ENCODE data around the gene CENPV. TPM values are rescaled to one million over a fixed set of nuclear protein-coding genes. Genes with fewer than 3 reads are reported as not detected.
"Not testable (repeated sequence)": the region's sequence is repeated elsewhere in the genome, so short reads cannot be mapped to it uniquely, and the experiment has no call there.

The CENPV gene
- total RNA-seq, 2 experiments from 2014 or later = 18.6 to 19.7 TPM

DNA sequence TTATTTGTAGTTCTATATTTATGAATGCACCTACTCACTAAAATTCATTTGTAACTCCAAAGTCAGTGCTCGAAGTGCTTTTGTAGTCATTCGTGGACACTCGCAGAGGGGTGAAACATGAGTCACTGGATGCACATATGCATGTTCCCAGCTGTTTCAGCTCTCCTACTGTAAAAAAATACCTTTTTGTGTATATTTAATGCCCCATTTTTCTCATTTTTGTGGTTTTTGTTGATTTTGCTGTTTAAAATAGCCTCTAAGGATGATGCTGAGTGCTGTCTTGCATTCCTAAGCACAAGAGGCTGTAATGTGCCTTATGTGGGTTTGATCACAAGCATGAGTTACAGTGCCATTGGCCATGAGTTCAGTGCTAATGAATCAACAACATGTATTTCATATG lies 30.6 kb downstream of the CENPV start:
- H3K4me1 Mint-ChIP-seq = no peaks in the 10 kb centered on the region
- no peak for DNase-seq
- POLR2A ChIA-PET = no interaction called here
- H3K4me3 Mint-ChIP-seq = no peak overlapping the region
- H3K27ac Mint-ChIP-seq = no peak overlapping the region
- no peaks in the 10 kb centered on the region for H3K9me3 Mint-ChIP-seq
- H3K36me3 Mint-ChIP-seq = peaks cover 4% of the 10 kb centered on the region
- H3K27me3 Mint-ChIP-seq = no peaks in the 10 kb centered on the region
- ATAC-seq (ENCODE audit: low read depth) = no peak

DNA sequence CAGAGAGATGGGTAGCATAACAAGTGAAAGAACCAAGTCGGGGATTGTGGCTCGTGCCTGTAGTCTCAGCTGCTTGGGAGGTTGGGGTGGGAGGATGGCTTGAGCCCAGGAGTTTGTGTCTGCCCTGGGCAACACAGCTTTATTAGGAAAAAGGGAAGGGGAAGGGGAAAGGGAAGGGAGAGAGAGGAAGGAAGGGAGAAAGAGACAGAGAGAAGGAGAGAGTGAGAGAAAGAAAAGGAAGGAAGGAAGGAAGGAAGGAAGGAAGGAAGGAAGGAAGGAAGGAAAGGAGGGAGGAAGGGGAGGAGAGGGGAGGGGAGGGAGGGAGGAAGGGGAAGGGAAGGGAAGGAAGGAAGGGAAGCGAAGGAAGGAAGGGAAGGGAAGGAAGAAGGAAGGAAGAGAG lies 33.3 kb downstream of the CENPV start:
- no peaks in the 10 kb centered on the region for H3K9me3 Mint-ChIP-seq
- POLR2A ChIA-PET = no interaction called here
- H3K36me3 Mint-ChIP-seq = peaks cover 7% of the 10 kb centered on the region

DNA sequence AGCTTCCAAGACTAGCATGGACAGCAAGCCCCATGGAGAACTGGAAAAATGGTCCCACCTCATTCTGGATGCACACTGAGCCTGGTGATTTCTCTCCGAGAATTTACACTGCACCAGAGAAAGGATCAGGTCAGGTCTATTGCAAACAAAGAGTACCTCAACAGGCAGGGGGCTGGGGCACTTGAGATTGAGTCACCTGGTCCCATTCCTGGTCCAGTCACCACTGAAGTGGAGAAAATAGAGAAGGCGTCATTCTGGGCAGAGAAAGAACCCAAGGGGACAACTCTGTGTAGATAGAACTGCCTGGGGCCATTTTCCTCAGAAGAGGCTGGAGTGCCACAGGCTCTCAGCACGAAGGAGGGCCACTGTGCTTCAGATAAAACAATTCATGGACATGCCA lies 38.4 kb downstream of the CENPV start:
- Mint-ChIP-seq H3K4me1 (peaks cover 9% of the 10 kb centered on the region), H3K27me3 (no peaks in the 10 kb centered on the region), H3K9me3 (no peaks in the 10 kb centered on the region), H3K4me3 (no peak overlapping the region), H3K36me3 (peaks cover 7% of the 10 kb centered on the region), H3K27ac (no peak overlapping the region)
- POLR2A ChIA-PET = no interaction called here
- no peak for ATAC-seq (ENCODE audit: low read depth)
- no peak for DNase-seq

More for the DNA sequence above, 33.3 kb downstream of the CENPV start:
- no peak for DNase-seq
- no peaks in the 10 kb centered on the region for H3K27me3 Mint-ChIP-seq
- no peak overlapping the region for H3K4me3 Mint-ChIP-seq
- H3K4me1 Mint-ChIP-seq = no peaks in the 10 kb centered on the region
- no peak for ATAC-seq (ENCODE audit: low read depth)
- no peak overlapping the region for H3K27ac Mint-ChIP-seq

DNA sequence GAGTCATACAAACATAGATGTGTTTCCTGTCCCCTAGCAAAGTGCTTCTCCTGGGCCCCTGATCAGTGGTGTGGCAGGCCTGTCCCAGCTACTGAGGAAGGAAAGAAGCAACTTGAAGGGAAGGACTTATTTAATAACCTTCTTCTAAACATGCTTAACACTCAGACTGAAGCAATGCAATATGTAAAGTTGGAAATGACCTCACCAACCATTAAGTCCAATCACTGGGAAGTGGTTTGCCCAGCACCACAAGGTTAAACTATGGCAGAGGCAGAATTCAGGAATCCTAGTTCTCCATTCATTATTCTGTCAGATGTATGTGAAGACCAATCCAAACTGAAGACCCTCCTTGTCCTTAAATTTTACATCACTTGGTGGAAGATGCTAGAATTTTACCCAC lies 39.1 kb downstream of the CENPV start:
- Mint-ChIP-seq H3K4me3 (no peak overlapping the region), H3K27ac (no peak overlapping the region), H3K36me3 (peaks cover 5% of the 10 kb centered on the region), H3K9me3 (no peaks in the 10 kb centered on the region), H3K27me3 (no peaks in the 10 kb centered on the region), H3K4me1 (peaks cover 9% of the 10 kb centered on the region)
- ATAC-seq (ENCODE audit: low read depth) (no peak), DNase-seq (no peak)
- POLR2A ChIA-PET = no interaction called here

DNA sequence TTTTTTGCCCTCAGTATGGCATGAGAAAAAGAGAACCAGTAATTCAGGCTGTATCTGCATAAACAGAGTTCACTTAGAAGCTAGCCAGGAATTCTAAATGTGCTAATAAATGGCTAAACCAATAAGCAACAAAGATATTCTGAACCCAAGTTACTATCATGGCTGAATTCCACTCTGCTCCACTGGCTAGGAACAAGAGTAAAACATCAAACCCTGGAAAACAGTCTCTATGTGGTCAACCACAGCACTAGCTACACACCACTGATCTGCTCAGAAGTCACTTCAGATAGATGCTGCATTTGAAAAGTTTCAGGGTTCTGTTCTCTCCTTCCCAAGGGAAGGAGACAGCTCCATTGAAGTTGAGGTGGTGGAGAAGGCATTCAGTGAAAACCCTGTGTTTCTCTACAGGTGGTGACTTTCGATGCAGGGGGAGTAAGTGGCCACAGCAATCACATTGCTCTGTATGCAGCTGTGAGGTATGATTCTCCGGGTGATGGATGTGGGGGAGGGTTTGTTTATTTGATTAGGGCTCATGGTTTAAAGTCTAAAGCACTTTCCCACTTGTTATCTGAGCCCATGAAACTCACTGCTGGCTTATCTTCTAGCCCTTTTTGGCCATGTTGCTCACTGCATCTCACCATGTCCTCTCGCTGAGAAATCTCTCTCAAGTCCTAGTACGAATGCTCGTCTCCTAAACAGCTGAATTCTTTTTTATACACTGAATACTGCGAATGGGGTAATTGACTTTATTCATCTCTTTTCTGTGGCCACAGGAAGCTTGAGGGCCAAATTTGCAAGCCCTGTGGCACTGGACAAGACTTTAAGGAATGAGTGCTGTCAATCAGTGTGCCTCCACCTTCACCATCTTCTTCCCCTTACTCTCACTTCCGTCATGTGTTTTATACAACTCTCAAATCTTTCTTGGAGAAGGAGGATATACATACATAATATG lies 39.9 kb downstream of the CENPV start:
- no peaks in the 10 kb centered on the region for H3K9me3 Mint-ChIP-seq
- no peak for ATAC-seq (ENCODE audit: low read depth)
- POLR2A ChIA-PET = no interaction called here
- H3K4me1 Mint-ChIP-seq = peaks cover 9% of the 10 kb centered on the region
- H3K27ac Mint-ChIP-seq = no peak overlapping the region
- DNase-seq = no peak
- H3K36me3 Mint-ChIP-seq = peaks cover 4% of the 10 kb centered on the region
- no peak overlapping the region for H3K4me3 Mint-ChIP-seq
- H3K27me3 Mint-ChIP-seq = no peaks in the 10 kb centered on the region

DNA sequence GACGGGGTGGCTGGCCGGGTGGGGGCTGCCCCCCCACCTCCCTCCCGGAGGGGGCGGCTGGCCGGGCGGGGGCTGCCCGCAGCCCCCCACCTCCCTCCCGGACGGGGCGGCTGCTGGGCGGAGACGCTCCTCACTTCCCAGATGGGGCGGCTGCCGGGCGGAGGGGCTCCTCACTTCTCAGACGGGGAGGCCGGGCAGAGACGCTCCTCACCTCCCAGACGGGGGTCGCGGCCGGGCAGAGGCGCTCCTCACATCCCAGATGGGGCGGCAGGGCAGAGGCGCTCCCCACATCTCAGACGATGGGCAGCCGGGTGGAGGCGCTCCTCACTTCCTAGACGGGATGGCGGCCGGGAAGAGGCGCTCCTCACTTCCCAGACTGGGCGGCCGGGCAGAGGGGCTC lies 41.2 kb downstream of the CENPV start:
- H3K27ac Mint-ChIP-seq; ATAC-seq (ENCODE audit: low read depth); POLR2A ChIA-PET; H3K36me3 Mint-ChIP-seq; H3K9me3 Mint-ChIP-seq; DNase-seq; H3K27me3 Mint-ChIP-seq; H3K4me3 Mint-ChIP-seq; H3K4me1 Mint-ChIP-seq: not testable (repeated sequence)

DNA sequence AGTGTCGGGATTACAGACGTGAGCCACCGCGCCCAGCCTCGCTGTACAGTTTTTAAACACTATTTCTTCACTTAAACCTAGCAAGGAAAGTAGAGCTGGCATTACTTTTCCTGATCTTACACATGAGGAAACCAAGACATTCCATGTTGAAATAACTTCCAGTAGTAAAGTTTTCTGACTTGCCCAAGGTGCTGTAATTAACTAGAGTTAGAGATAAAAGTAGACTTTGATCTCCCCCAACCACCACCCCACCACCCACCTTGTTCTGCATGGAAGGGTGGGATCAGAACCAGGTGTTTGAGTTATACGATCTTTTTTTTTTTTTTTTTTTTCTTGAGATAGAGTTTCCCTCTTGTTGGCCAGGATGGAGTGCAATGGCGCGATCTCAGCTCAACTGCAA lies 47.1 kb downstream of the CENPV start:
- peaks cover 3% of the 10 kb centered on the region for H3K36me3 Mint-ChIP-seq
- no peak overlapping the region for H3K4me3 Mint-ChIP-seq
- no peak overlapping the region for H3K27ac Mint-ChIP-seq
- DNase-seq (no peak), ATAC-seq (ENCODE audit: low read depth) (no peak)
- no peaks in the 10 kb centered on the region for H3K27me3 Mint-ChIP-seq
- no peaks in the 10 kb centered on the region for H3K9me3 Mint-ChIP-seq
- POLR2A ChIA-PET = interaction anchor here (1.2 kb wide), 1 partner anchor 12 kb away, joined by 3 read pairs; no protein-coding TSS in a partner anchor
- H3K4me1 Mint-ChIP-seq = peaks cover 2% of the 10 kb centered on the region

DNA sequence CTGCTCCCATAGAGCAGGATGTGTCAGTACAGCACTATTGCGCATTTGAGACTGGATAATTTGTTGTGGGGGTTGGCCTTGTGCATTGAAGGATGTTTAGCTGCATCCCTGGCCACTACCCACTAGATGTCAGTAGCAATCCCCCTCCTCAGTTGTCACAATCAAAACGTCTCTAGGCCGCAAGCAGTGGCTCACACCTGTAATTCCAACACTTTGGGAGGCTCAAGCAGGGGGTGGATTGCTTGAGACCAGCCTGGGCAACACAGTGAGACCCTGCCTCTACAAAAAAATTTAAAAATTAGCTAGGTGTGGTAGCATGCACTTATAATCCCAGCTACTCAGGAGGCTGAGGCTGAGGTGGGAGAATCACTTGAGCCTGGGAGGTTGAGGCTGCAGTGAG lies 48.4 kb downstream of the CENPV start:
- Mint-ChIP-seq H3K36me3 (peaks cover 1% of the 10 kb centered on the region), H3K9me3 (no peaks in the 10 kb centered on the region), H3K4me3 (no peak overlapping the region), H3K27me3 (no peaks in the 10 kb centered on the region), H3K27ac (no peak overlapping the region), H3K4me1 (no peaks in the 10 kb centered on the region)
- no peak for ATAC-seq (ENCODE audit: low read depth)
- DNase-seq = no peak
- POLR2A ChIA-PET = interaction anchor here (0.6 to 2.2 kb wide), 4 partner anchors 9 to 76 kb away, joined by 3 to 7 read pairs (median 3); partner anchors contain the start of gene UBB

DNA sequence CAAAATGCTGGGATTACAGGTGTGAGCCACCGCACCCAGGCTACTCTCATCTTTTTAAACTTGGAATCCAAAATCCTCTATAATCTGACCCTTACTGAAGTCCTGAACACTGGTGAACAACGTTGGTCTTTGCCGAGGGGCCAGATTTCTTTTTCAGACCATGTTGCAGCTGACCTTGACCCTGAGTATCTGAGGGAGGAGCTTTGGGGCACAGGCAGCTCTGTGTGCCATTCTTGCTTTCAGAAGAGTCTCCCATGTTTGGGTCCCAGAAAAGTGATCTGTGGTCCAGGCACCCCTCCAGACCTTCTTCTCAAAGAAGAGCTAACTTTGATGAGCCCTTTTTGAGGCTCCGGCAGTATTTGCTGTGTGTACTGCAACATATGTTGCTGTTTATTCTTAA lies 50.4 kb downstream of the CENPV start:
- ATAC-seq (ENCODE audit: low read depth) = no peak
- Mint-ChIP-seq H3K27me3 (no peaks in the 10 kb centered on the region), H3K27ac (no peak overlapping the region), H3K4me3 (no peak overlapping the region), H3K9me3 (no peaks in the 10 kb centered on the region), H3K4me1 (peaks cover 4% of the 10 kb centered on the region), H3K36me3 (peaks cover 1% of the 10 kb centered on the region)
- no peak for DNase-seq
- POLR2A ChIA-PET = no interaction called here

DNA sequence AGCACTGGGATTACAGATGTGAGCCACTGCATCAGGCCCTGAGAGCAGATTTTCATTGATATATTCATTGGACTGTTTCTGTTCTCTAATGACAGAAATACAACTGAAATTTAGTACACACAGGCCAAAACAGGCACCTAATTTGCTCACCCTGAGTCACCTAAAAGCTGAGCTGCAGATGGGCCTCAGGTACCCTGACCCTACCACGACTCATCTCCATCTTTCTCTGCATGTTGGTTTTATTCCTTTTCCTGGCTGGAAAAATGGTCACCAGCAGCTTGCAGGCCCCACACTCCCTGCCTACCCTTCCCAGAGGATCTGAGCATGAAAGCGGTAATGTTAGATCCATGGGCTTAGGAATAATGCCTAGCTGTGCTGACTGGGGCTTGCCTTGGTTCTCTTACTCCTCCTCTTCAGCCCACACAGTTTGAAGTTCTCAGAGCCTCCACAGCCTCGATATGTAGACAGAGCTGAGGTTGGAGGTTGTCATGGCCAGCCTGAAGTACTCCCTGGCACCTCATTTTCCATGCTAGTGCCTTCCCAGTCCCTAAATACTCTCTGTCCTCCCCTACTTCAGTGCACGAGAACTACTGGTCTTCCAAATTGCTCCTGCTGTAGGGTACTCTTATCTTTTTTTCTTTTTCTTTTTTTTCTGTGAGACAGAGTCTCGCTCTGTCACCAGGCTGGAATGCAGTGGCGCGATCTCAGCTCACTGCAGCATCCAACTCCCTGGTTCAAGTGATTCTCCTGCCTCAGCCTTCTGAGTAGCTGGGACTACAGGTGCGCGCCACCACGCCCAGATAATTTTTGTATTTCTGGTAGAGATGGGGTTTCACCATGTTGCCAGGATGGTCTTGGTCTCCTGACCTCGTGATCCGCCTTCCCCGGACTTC lies 51.1 kb downstream of the CENPV start:
- Mint-ChIP-seq H3K36me3 (peaks cover 1% of the 10 kb centered on the region), H3K27me3 (no peaks in the 10 kb centered on the region), H3K9me3 (no peaks in the 10 kb centered on the region), H3K4me1 (peaks cover 4% of the 10 kb centered on the region), H3K27ac (no peak overlapping the region), H3K4me3 (no peak overlapping the region)
- POLR2A ChIA-PET = no interaction called here
- ATAC-seq (ENCODE audit: low read depth) (no peak), DNase-seq (no peak)

DNA sequence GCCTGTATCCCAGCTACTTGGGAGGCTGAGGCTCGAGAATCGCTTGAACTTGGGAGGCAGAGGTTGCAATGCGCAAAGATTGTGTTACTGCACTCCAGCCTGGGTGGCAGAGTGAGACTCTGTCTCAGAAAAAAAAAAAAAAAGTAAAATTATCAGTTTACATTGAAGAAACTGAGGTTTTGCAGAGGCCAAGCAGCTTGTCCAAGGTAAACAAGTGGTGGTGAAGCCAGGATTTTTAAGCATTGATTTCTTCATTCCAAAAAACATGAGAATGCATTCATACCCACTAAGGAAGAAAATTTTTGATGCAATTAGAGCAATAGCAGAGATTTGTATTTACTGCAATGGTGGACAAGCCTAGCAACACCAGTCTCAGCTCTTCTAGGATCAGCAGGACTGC lies 52.7 kb downstream of the CENPV start:
- Mint-ChIP-seq H3K27ac (no peak overlapping the region), H3K4me3 (no peak overlapping the region), H3K4me1 (peaks cover 11% of the 10 kb centered on the region), H3K9me3 (no peaks in the 10 kb centered on the region), H3K36me3 (peaks cover 1% of the 10 kb centered on the region), H3K27me3 (no peaks in the 10 kb centered on the region)
- DNase-seq = peak; percentile 5
- POLR2A ChIA-PET = no interaction called here
- ATAC-seq (ENCODE audit: low read depth) = no peak

DNA sequence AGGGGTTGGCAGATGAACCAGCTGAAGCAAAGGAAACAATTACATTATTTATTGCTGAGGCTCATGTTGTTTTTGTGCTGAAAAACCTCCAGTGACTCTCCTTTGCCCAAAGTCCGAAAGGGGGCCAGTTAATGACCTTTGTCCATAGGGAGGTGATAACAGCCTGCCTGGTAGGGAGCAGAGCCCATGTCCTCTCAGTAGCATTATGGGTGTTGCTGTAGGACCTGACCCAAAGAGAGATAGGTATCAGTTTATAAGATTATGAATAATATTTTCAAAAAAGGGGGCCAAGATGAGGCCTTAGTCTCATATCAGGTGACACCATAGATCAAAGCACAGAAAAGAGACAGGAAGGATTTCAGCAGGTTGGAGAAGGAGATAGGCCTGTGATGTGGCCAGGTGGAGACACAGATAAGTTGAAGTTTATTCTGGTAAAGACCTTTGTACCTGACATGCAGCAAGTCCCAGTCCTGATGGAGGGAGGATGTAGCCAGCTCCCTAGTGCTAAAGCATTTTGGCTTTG lies 55.1 kb downstream of the CENPV start:
- peak; percentile 2 for DNase-seq
- peak overlapping the region; percentile 28 for H3K4me3 Mint-ChIP-seq
- H3K9me3 Mint-ChIP-seq = no peaks in the 10 kb centered on the region
- peaks cover 1% of the 10 kb centered on the region for H3K36me3 Mint-ChIP-seq
- ATAC-seq (ENCODE audit: low read depth) = no peak
- POLR2A ChIA-PET = no interaction called here
- H3K27me3 Mint-ChIP-seq = no peaks in the 10 kb centered on the region
- H3K27ac Mint-ChIP-seq = no peak overlapping the region
- H3K4me1 Mint-ChIP-seq = peaks cover 11% of the 10 kb centered on the region

DNA sequence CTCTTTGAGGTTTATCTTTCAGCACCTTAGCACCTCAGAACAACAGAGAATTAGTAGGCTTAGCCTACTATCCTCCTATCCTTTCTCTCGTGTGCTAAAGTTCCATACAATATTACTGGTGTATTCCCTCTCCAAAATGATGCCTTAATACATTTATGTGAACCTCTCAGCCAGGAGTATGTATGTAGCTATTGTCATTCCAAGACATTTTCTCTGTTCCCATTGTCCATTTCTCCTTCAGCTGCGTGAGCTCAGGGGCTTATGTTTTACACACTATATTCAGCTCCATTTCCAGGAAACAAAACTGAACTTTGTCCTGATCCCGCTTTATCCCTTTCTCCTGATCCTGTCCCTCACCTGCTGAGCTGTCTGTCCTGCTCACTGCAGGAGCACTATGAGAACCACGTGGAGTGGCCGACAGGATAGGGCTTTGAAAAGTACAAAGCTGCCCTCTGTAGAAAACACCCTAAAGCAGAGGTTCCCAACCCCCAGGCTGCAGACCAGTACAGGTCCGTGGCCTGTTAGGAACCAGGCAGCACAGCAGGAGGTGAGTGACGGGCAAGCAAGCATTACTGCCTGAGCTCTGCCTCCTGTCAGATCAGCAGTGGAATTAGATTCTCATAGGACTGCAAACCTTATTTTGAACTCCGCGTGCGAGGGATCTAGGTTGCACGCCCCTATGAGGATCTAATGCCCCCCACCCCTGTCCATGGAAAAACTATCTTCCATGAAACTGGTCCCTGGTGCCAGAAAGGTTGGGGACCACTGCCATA lies 55.7 kb downstream of the CENPV start:
- ATAC-seq (ENCODE audit: low read depth) = no peak
- no peak overlapping the region for H3K27ac Mint-ChIP-seq
- peaks cover 3% of the 10 kb centered on the region for H3K36me3 Mint-ChIP-seq
- POLR2A ChIA-PET = no interaction called here
- H3K4me1 Mint-ChIP-seq = peaks cover 13% of the 10 kb centered on the region
- H3K9me3 Mint-ChIP-seq = no peaks in the 10 kb centered on the region
- no peaks in the 10 kb centered on the region for H3K27me3 Mint-ChIP-seq
- peak; percentile 22 for DNase-seq
- no peak overlapping the region for H3K4me3 Mint-ChIP-seq

All from activated naive CD8-positive, alpha-beta T cell treated with anti-CD3 and anti-CD28 coated beads, Interleukin-2, amount 10 ng/mL, durations not matched to agents 7 days and 5 days (primary cell).